ENCODE results near the gene STAT5B. TPM values are rescaled to one million over a fixed set of nuclear protein-coding genes. Genes with fewer than 3 reads are reported as not detected.
A peak's percentile ranks its signal among the peaks of the same experiment; 100 is the strongest.

Gene STAT5B
- total and polyA plus RNA-seq, 2 of the 13 experiments (the other 11 are each of a cell fraction or from before 2014, with no cell fraction given) = 21.0 to 42.8 TPM

DNA sequence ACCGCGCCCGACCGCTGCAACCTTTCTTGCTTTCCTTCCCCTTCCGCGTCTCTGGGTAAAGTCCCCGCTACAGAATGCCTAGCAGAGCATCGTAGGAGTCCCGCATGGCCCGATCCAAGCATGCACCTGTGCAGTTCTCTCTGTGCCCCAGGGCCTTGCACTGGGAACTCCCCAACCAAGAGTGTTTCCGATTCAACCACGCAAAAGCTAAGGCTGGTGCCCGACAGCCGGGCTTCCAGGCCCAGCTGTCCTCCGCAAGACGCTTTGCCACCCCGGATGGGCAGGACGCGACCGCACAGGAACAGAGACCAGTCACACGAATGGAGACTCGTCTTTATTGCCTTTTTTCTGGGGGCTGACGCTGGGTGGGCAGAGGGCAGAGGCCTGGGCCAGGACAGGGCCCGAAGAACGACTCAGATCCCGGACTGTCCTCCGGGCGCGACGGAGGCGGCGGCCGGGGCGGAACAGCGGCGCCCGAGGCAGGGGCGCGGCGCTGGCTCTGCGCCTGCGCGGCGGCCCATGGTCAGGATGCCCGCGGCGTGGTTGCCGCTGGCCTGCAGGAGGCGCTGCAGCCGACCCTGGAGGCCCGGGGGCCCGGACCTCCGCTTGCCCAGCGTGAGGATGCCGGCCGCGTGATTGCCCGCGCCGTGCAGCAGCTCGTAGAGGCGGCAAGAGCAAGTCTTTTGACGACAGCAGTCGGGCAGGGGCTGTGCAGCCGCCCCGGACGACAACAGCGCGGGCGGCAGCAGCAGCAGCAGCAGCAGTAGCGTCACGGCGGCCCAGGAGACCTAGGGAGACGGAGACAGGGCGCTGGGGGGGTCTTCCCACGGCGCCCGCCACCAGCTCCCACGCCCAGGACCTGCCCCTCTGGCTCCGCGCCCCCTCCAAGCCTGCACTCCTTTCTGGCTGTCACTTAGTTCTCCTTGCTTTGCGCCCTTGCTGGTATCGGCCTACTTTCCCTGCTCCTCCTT, 92.2 kb downstream of the STAT5B start (continued):
- TF ChIP-seq, protein P1, sequence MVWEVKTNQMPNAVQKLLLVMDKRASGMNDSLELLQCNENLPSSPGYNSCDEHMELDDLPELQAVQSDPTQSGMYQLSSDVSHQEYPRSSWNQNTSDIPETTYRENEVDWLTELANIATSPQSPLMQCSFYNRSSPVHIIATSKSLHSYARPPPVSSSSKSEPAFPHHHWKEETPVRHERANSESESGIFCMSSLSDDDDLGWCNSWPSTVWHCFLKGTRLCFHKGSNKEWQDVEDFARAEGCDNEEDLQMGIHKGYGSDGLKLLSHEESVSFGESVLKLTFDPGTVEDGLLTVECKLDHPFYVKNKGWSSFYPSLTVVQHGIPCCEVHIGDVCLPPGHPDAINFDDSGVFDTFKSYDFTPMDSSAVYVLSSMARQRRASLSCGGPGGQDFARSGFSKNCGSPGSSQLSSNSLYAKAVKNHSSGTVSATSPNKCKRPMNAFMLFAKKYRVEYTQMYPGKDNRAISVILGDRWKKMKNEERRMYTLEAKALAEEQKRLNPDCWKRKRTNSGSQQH (CRISPR knock-in tag; IDR thresholded peaks at IDR 0.05; ENCODE audit: low read depth) = peak; percentile 29; the same call in 1 of the 2 replicates
- TF ChIP-seq, protein P2, sequence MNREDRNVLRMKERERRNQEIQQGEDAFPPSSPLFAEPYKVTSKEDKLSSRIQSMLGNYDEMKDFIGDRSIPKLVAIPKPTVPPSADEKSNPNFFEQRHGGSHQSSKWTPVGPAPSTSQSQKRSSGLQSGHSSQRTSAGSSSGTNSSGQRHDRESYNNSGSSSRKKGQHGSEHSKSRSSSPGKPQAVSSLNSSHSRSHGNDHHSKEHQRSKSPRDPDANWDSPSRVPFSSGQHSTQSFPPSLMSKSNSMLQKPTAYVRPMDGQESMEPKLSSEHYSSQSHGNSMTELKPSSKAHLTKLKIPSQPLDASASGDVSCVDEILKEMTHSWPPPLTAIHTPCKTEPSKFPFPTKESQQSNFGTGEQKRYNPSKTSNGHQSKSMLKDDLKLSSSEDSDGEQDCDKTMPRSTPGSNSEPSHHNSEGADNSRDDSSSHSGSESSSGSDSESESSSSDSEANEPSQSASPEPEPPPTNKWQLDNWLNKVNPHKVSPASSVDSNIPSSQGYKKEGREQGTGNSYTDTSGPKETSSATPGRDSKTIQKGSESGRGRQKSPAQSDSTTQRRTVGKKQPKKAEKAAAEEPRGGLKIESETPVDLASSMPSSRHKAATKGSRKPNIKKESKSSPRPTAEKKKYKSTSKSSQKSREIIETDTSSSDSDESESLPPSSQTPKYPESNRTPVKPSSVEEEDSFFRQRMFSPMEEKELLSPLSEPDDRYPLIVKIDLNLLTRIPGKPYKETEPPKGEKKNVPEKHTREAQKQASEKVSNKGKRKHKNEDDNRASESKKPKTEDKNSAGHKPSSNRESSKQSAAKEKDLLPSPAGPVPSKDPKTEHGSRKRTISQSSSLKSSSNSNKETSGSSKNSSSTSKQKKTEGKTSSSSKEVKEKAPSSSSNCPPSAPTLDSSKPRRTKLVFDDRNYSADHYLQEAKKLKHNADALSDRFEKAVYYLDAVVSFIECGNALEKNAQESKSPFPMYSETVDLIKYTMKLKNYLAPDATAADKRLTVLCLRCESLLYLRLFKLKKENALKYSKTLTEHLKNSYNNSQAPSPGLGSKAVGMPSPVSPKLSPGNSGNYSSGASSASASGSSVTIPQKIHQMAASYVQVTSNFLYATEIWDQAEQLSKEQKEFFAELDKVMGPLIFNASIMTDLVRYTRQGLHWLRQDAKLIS (CRISPR knock-in tag; IDR thresholded peaks at IDR 0.05) = no peak
- TF ChIP-seq HNRNPL (IDR thresholded peaks at IDR 0.05; ENCODE audit: low read depth, low read length) (peak; percentile 95), ZNF160 (CRISPR knock-in tag; IDR thresholded peaks at IDR 0.05) (no peak), NFE2 (CRISPR knock-in tag; IDR thresholded peaks at IDR 0.05) (no peak), KAT7 (CRISPR knock-in tag; IDR thresholded peaks at IDR 0.05; ENCODE audit: borderline replicate concordance) (0 out of 2 replicates have a peak, but pooled peaks have one; percentile 21), ATF1 (CRISPR knock-in tag; IDR thresholded peaks at IDR 0.05) (no peak), SP2 (CRISPR knock-in tag; IDR thresholded peaks at IDR 0.05) (peak; percentile 20)
- TF ChIP-seq, protein P3, sequence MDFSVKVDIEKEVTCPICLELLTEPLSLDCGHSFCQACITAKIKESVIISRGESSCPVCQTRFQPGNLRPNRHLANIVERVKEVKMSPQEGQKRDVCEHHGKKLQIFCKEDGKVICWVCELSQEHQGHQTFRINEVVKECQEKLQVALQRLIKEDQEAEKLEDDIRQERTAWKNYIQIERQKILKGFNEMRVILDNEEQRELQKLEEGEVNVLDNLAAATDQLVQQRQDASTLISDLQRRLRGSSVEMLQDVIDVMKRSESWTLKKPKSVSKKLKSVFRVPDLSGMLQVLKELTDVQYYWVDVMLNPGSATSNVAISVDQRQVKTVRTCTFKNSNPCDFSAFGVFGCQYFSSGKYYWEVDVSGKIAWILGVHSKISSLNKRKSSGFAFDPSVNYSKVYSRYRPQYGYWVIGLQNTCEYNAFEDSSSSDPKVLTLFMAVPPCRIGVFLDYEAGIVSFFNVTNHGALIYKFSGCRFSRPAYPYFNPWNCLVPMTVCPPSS (IDR thresholded peaks at IDR 0.05) = no peak
- TF ChIP-seq, protein P4, sequence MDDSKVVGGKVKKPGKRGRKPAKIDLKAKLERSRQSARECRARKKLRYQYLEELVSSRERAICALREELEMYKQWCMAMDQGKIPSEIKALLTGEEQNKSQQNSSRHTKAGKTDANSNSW (CRISPR knock-in tag; IDR thresholded peaks at IDR 0.05; ENCODE audit: borderline replicate concordance) = no peak; the same call in 1 of the 2 replicates
- TF ChIP-seq, protein P5, sequence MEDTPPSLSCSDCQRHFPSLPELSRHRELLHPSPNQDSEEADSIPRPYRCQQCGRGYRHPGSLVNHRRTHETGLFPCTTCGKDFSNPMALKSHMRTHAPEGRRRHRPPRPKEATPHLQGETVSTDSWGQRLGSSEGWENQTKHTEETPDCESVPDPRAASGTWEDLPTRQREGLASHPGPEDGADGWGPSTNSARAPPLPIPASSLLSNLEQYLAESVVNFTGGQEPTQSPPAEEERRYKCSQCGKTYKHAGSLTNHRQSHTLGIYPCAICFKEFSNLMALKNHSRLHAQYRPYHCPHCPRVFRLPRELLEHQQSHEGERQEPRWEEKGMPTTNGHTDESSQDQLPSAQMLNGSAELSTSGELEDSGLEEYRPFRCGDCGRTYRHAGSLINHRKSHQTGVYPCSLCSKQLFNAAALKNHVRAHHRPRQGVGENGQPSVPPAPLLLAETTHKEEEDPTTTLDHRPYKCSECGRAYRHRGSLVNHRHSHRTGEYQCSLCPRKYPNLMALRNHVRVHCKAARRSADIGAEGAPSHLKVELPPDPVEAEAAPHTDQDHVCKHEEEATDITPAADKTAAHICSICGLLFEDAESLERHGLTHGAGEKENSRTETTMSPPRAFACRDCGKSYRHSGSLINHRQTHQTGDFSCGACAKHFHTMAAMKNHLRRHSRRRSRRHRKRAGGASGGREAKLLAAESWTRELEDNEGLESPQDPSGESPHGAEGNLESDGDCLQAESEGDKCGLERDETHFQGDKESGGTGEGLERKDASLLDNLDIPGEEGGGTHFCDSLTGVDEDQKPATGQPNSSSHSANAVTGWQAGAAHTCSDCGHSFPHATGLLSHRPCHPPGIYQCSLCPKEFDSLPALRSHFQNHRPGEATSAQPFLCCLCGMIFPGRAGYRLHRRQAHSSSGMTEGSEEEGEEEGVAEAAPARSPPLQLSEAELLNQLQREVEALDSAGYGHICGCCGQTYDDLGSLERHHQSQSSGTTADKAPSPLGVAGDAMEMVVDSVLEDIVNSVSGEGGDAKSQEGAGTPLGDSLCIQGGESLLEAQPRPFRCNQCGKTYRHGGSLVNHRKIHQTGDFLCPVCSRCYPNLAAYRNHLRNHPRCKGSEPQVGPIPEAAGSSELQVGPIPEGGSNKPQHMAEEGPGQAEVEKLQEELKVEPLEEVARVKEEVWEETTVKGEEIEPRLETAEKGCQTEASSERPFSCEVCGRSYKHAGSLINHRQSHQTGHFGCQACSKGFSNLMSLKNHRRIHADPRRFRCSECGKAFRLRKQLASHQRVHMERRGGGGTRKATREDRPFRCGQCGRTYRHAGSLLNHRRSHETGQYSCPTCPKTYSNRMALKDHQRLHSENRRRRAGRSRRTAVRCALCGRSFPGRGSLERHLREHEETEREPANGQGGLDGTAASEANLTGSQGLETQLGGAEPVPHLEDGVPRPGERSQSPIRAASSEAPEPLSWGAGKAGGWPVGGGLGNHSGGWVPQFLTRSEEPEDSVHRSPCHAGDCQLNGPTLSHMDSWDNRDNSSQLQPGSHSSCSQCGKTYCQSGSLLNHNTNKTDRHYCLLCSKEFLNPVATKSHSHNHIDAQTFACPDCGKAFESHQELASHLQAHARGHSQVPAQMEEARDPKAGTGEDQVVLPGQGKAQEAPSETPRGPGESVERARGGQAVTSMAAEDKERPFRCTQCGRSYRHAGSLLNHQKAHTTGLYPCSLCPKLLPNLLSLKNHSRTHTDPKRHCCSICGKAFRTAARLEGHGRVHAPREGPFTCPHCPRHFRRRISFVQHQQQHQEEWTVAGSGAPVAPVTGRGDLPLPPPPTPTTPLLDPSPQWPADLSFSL (CRISPR knock-in tag; IDR thresholded peaks at IDR 0.05) = peak; percentile 69; the same call in 1 of the 2 replicates
- TF ChIP-seq, protein P6, sequence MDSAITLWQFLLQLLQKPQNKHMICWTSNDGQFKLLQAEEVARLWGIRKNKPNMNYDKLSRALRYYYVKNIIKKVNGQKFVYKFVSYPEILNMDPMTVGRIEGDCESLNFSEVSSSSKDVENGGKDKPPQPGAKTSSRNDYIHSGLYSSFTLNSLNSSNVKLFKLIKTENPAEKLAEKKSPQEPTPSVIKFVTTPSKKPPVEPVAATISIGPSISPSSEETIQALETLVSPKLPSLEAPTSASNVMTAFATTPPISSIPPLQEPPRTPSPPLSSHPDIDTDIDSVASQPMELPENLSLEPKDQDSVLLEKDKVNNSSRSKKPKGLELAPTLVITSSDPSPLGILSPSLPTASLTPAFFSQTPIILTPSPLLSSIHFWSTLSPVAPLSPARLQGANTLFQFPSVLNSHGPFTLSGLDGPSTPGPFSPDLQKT (CRISPR knock-in tag; IDR thresholded peaks at IDR 0.05; ENCODE audit: borderline replicate concordance) = peak; percentile 13; the same call in 1 of the 2 replicates
